CMK (cell line): Measurements from ENCODE around the gene MLPH.
"Not testable (repeated sequence)": the region's sequence is repeated elsewhere in the genome, so short reads cannot be mapped to it uniquely, and the experiment has no call there.

Experiments used
- DNase-seq: peaks from one replicate; pipeline ENCODE4 v3.0.0-alpha.2; 2010; ENCODE audit warnings: low read depth

The MLPH gene

DNA sequence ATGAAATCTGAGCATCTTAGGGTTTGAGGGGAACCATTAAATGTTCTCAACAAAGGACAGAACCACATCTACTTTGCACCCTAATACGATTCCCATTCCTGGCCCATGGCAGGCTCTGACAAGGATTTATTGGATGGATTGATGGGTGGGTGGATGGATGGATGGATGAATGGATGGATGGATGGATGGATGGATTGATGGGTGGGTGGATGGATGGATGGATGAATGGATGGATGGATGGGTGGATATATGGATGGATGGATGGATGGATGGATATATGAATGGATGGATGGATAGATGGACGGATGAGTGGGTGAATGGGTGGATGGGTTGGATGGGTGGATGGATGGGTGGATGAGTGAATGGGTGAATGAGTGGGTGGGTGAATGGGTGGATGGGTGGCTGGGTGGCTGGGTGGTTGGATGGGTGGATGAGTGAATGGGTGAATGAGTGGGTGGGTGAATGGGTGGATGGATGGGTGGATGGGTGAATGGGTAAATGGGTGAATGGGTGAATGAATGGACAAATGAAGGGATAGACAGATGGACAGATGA is 29.6 kb upstream of the MLPH start:
- DNase-seq: no peak

DNA sequence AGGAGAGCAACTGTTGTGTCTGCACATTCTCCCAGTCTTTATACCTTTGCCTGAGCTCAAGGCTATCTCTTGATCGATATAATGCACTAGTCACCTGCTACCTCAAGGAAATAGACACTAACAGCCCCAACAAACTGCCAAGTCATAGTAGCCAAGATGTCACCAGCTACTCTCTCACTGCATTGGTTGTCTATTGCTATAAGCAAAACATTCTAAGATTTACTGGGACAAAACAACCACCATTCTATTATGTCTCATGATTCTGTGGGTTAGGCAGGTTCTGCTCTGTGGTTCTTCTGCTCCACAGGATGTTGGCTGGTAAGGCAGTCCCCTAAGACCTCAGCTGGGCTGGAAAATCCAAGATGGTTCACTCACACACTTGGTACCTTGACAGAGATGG is 28.5 kb upstream of the MLPH start:
- DNase-seq: no peak

DNA sequence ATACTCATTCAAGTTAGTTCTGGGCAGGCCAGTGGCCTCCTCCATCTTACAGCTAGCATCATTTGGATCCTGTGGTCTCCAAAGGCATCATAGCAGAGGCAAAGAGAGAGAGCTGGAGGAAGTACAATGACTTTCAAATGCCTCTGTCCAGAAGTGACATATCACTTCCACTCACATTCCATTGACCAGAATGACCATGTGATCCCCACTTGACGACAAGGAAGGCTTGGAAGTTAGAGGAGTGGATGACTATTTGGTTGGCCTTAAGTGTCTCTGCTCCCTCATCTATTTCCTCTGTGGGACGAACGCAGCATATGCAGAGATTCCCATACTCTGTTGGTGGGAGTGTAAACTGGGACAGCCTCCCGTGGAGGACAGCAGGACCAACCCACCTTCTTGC is 27.8 kb upstream of the MLPH start:
- DNase-seq: no peak

DNA sequence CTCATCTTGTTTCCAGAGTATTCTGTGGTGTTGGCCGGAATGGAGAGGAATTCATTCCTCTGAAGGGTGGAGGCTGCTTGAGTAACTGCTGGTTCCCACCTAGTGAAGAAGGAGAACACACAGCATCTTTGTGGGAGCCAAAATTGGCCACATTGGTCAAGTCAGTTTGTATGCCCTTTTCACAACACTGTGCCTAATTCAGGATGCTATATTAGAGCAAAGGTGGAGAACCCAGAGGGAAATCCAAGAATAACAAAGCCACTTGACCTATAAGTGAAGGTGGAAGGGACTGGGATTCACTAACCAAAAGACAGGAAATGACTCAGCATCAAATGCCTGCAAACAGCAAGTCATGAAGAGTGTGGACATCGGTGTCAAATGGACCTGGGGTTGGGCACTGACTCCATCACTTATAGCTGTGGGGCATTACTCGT is 27.3 kb upstream of the MLPH start:
- DNase-seq: no peak

DNA sequence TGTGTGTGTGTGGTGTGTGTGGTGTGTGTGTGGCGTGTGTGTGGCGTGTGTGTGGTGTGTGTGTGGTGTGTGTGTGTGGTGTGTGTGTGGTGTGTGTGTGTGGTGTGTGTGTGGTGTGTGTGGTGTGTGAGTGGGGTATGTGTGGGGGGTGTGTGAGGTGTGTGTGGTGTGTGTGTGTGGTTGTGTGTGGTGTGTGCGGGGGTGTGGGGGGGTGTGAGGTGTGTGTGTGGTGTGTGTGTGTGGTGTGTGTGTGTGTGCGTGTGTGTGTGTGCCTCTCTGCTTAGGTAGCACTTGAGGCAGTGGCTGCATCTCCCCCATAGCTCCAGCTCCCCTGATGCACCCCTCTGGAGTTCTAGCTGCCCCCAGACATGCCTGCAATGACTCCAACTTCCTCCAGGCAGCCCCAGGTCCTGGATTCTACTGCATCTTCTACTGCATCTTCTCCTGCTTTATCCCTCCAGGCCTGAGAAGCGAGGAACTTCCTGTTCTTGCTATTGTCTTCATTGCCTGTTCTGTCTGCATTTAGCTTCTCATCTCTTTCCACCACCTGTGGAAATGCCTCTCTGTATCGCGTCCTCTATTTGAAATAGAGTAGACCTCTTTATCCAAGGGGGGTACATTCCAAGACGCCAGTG is 22.2 kb upstream of the MLPH start:
- DNase-seq: no peak

DNA sequence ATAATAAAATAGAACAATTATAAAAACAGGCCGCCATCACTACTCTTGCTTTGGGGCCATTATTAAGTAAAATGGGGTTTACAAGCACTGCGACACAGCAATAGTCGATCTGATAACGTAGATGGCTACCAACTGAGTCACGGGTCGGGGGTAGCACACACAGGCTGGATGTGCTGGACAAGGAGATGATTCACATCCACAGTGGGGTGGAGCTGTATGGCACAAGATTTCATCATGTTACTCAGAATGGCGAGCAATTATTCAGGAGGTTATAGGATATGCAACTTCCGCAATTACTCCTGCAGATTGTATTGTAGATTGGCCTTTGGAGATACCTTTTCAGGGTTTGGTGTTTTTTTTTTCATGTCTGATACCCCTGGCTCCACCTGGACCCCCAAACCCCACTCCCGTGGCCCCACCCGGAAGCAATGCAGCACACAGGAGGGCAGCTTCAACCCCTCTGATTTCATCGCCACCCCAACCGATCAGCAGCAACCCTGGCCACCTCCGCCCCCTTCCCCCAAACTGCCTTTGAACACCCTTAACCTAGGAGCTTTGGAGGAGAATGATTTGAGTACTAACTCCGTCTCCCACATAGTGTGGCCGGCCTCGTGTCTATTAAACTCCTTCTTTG is 21.4 kb upstream of the MLPH start:
- no peak for DNase-seq

DNA sequence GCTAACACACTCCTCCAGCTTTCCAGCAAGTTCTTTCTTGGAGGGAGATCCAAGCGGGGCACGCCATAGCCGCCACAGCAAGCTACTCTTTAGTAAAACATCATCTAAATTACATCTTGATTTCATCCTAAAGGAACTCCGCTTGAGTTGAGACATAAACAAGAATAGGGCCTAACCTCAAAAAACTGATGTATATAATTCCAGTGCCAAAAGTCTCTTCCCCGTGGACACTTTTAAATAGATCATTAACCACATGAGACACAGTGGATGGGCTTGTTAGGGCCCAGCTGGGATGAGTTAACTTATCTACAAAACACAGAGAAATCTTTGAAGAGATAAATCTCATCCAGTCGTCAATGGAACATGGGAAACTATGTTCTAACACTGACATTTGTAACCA is 20.8 kb upstream of the MLPH start:
- no peak for DNase-seq

DNA sequence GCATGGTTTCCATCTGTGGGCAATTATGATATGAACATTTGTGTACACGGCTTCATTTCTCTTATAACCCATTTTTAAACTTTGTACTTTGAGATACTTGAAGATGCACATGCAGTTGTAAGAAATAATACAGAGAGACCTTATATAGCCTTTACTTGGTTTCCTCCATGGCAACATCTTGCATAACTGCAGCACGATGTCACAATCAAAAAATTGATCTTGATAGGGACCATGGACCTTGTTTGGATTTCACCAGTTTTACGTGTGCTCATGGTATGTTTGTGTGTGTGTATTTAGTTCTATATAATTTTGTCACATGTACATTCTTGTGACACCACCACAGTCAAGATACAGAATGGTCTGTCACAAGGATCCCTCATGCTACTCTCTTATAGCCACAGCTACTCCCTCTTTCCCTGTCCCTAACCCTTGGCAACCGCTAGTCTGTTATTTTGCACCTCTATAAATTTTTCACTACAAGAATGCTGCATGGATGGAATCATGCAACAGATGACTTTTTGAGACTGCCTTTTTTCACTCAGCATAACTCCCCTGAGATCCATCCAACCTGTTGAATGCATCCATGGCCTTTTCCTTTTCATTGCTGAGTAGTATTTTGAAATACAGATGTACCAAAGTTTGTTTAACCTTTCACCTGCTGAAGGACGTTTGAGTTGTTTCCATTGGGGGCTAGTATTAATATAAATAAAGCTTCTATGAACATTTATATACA is 19.4 kb upstream of the MLPH start:
- DNase-seq: no peak

DNA sequence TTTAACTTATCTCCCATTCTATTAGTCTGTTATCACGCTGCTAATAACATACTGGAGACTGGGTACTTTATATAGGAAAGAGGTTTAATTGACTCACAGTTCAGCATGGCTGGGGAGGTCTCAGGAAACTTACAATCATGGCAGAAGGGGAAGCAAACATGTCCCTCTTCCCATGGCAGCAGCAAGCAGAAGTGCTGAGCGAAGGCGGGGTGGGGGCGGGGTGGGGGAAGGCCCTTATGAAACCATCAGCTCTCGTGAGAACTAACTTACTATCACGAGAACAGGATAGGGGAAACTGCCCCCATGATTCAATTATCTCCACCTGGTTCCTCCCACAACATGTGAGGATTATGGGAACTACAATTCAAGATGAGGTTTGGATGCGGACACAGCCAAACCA is 17.6 kb upstream of the MLPH start:
- DNase-seq: not testable (repeated sequence)

DNA sequence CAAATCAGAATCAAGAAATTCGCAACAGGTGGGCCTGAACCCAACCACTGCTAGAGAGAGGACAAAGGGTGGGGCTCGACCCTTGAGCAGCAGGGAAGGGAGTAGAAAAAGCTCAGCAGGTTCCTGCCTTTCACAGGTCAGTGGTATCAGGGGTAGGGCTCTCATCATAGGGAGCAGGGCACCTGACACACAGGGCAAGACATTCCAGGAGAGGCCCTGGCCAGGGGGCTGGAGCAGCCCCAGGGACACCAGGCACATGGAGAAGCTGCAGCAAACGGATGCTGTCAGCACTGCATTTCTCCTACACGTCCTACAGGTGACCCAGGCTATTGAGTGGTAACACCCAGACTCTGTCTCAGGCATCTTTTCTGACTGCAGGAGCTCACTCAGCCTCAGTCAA is 17.2 kb upstream of the MLPH start:
- DNase-seq: no peak

DNA sequence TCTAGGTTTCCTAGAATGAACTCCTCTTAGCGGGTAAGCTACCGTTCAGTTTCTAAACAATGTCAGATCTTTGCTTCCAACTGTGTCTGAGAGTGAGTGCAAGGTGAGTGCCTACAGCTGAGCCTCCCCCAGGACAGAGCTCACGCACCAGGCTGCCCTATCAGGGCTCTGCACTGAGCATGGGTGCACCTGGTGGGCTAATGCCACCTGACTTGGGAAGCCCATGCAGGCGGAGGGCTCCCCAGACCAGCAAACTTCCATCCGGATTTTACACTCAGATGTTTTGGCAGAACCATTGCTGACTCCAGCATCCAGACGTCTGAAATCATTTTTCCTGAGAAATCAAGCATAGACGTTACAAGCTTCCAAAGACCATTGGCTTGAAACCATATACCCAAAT is 16.1 kb upstream of the MLPH start:
- no peak for DNase-seq

DNA sequence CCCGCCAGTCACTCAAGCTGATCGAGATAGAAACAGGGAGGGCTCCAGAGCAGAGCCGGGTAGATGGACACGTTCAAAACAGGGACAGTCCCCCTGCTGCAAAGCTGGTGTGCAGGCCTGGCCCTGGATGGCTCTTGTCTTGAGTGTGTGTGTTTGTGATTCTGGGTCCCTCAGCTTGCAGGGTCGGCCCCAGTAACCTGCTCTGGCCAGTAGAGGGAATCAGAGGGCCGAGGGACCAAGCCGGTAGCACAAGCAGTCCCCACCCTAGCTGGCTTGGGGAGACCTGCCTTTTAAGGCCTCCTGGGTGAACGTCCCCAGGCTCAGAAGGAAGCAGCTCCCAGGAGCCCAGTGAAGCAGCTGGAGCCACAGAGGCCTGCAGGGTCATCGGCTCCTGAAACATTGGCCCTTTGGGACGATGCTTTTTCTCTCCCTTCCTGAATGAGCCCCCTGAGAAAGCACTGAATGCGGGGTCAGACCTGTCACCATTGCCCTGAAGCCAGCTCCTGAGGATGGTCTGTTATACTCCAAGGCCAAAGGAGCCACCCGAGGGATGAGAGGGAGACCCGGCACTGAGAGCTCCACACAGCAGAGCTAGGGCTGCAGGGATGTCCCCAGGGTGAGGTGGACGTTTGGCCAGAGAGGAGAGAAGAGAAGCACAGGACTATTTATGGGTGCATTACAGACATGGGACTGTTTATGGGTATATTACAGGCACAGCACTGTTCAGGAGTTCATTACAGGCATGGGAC is 15.4 kb upstream of the MLPH start:
- no peak for DNase-seq

DNA sequence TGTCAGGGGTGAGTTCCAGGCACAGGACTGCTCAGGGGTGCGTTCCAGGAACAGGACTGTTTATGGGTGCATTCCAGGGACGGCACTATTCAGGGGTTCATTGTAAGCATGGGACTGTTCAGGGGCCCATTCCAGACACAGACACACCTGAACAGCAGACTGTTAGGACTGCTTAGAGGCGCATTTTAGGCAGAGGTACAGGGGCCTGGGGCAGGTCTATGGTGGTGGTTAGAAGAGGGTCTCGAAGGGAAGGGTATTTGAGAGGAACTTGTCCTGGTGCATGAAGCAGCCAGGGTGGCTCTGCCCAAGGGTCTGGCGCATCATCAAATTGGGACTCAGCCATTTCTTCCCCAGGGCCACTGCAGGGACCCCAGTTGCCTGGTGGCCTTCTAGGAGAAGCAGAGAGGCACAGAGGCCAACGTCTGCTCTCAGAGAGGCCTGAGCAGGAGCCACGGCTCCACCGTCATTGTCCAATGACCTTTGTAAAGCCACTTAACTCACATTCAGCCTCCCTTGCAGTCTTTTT is 14.8 kb upstream of the MLPH start:
- no peak for DNase-seq

DNA sequence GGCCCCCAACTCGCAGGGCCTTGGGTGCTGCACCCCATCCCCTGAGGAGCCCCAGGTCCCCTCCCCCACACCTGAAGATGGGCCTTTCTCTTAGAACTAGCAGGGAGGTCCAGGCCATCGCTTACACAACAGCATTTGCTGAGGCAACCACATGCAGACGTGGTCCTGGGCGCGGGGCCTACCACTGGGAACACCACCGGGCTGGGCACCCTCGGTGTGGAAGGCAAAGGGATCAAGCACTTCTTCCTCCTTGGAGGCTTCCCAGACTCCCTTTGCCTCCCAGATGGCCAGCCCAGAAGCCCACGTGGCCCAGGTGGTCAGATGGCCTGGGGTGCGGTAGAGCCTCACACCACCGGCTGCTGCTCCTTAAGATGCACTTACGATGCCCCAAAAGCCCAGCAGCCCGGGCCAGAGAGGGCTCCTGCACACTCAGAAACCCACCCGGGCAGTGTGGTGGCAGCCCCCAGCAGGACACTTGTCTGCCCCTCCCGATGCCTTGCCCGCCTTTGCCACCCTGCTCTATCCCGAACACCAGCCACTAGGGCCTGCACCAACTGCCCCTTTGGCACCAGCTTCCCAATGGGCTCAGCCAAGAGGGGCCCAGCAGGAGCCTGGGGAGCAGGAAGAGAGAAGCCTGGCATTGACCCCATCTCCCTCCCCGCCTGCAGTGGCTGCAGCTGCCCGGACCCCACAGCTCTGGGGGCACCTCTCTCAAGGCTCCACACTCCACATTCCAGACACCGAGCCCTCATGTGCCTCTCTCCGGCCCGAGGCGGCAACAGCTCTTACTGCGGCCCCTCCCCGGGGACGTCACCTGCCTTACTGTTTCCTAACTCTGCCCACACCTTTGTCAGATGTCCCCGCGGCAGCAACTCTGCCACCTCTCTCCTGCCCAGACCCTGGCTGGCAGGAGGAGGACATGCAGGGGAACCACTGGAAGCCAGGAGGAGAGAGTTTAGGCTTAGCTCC is 13.9 kb upstream of the MLPH start:
- no peak for DNase-seq

DNA sequence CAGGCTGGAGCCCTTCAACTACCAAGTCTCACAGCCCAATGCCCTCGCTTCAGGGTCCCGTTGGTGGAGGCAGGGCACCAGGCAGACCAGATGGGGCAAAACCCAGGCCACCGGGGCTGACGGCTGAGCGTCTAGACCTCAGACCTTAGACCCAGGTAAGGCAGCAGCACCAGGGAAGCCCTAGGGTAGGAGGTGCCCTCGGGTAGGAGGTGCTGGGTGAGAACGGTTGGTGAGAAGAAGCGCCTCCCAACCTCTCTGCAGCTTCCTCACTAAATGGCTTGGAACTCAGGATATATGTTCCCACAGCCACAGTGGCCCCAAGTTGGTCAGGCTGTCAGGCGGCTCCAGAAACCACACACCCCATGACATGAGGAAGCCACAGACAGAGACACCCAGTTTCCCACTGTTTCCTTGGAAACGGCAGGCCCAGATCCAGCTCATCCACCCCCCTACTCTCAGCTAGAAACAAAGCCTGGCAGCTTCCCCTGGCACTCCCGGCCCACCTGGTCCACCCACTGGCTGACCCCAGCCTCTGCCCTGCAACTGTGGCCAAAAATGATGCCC is 13.1 kb upstream of the MLPH start:
- DNase-seq: peak; percentile 30

DNA sequence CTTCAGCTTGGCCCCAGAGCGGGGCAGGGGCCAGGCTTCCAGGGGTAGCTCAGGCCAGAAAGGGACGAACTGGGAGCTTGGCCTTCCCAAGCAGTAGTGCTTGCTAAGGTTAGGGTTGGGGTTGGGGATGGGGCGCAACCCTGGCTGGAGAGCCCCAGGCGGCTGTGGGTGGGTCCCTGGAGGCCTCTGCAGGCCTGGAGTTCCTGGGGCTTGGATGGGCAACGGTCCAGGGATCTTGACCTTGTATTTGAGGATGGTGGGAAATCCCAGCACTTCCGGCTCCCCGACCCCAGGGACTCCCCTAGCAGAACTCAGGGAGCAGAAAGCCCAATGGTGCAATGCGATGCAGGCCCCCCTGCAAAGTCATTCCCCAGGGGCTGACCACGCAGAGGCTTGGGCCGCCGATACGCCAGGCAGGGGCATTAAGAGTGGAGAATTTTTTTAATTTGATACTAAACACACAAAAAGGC is 12.6 kb upstream of the MLPH start:
- DNase-seq: no peak

DNA sequence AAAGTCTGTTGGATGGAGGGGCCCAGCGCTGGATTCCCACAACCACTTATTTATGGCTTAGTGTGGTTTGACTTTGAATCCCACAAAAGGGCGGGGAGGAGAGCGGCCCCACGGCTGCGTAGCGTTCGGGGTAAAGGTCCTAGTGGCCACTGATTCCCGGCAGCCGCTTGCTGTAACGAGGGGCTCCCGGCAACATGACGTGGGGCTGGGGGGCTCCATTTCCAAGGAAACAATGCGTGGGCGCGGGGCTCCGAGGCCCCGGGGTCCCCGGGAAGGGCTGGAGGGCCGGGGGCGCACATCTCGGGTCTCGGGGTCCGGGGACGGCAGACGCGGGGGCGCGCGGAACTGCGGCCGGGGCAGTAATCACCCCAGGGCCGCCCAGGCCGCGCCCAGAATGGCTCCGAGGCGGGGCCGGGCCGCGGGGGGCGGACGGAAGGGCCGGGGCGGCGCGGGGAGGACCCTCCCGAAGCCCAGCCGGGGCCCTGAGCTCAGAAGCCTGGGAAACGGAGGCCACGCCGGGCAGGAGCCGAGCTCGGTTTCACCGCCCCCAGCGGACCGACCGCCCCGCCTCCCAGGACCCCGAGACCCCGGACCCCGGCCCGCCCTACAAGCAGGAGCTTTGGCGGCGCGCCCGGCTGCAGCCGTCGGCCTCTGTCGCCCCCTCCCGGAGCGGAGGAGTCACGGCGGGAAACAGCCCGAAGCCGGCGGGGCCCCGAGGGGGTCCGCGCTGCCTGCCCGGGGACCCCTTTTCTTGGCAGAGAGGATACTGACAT is 11.9 kb upstream of the MLPH start:
- DNase-seq: no peak

DNA sequence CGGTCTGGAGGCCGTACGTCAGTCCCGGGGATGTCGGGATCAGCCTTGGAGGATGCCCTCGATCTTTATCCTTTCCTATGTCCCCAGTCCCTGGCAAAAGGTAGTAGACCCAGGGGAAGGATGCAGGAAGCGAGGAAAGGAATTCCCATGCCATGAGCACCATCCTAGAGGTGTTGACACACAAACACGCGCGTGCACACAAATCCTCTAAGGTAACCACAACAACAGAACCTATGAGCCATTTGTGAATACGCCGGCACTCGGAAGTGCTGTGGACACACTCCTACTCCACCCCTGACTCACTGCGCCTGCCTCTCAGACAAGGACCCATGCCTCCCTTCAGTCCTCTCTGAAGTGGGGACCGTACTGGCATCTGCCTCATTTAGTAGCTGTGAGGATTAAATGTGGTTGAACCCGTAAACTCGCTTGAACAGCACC is 11.3 kb upstream of the MLPH start:
- no peak for DNase-seq

DNA sequence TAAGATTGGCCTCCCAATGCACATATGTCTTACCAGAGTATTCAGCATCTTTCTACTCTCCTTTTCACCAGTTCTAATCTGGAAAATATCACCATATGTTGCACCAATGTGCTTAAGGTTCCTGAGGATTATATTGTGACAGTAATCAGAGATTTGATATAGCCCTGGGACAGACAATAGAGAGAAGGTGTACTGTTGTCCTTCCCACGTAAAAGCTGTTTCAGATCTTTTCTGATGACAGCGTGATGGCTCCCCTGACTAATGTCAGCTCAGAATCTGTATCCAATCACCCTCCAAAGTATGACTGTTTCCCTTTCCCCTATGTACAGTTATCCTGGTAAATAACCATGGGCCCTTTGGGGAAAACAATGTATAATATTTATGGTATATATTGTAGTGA is 9.0 kb upstream of the MLPH start:
- DNase-seq: no peak

DNA sequence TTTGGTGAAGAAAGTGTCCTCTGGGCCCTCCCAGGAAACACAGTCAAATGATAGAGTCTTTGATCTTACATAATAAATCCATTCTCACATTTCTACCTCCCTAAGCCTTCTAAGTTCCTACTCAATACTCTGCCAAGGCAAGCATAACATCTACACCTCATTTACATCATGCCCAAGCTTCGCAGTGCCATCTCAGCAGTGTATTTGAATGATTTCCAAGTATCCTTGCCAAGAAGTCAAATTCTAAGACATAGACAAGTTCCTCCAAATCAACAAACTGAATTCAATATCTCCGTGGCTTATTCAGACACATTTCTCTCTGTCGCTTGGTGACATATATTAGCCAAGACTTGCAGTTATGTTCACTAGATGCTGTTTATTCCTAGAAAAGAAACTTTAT is 8.1 kb upstream of the MLPH start:
- DNase-seq: no peak
